NAMALWA (cell line): ENCODE data around the gene CNNM2.

Source experiments
- DNase-seq: peaks from one replicate; pipeline ENCODE4 v3.0.0-alpha.2; 2015; ENCODE audit warnings: low spot score

The CNNM2 gene

DNA sequence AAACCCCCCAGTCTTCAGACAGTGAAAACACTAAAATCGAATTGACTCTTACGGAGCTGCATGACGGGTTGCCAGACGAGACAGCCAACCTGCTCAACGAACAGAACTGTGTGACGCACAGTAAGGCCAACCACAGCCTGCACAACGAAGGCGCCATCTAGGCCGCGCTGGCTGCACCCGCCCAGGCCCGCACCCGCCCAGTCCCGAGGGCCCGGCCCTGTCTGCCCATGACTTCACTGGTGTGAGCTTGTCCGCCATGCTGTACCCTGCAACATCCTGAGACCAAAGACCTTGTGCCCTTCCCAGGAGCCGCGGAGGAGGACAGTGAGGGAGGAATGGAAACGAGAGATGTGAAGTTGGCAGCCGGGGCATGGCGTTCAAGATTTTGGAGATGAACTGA, 158.9 kb downstream of the CNNM2 start:
- DNase-seq, result no peak

DNA sequence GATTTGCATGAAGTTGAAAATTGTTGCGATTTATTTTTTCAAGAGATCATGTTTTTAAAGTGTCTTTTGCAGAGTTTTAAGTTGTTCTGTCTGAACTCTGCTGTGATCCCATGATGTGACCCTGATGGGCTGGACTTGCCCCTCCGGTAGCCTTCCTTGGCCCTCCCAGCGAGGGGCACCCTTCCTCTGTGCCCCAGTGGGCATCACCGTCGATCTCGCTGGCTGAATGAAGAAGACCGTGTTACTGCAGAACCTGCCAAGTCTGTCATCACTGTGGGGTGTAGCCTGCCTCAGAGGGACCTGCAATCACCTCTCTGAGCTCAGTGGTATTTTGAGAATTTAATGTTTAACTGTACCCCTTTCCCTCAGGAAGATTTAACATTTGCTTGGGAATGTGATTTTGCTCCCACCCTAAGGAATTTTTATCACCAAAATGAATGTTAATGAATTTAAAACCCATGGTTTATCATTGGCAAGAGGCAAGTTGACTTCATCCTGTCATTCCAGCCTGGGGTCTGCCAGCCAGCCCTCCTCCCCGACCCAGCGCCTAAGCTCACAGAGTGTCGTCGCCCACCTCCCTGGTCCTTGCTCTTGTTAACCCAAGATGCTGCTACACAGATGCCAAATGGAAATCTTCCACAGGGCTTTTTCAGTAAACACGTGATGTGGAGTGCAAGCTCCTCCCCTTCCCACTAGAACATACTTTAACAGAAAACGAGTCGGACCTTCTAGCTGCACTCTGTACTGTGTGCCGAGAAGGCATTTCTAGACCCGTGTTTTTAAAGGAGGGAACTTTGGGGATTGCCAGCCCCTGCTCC, 159.6 kb downstream of the CNNM2 start:
- no peak for DNase-seq

DNA sequence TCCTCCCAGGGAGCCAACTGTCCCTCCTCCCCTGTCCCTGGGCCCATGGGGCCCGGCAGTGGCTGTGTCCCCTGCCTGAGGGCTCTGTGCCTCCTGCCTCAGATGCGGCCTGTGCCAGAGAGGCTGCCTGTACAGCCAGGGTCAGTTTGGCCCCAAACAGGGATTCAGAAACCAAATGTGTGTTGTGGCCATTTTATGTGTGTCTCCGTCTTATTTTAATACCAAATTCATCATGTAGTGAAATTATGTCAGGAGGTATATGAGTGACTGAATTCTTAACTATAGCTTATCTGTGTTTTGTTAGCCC, 160.2 kb downstream of the CNNM2 start:
- DNase-seq, result no peak

DNA sequence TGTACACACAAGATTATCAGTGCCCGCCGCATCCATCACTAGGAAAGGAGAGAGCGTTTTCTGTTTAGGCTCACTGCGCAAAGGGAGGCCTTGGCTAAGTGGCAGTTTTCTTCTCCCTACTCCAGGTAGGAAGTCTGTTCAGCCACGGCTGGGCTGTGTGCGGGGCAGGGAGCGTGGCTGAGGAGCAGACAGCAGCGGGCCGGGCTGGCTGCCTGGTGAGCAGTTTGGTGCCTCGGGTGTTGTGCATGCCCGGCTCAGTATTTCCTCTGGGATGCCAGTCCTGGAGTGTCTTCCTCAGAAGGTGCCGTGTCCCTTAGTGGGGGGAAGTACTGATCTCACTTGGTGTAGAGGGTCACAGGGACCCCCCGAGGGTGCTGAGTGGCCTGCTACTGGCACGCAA, 160.6 kb downstream of the CNNM2 start:
- DNase-seq, result no peak

DNA sequence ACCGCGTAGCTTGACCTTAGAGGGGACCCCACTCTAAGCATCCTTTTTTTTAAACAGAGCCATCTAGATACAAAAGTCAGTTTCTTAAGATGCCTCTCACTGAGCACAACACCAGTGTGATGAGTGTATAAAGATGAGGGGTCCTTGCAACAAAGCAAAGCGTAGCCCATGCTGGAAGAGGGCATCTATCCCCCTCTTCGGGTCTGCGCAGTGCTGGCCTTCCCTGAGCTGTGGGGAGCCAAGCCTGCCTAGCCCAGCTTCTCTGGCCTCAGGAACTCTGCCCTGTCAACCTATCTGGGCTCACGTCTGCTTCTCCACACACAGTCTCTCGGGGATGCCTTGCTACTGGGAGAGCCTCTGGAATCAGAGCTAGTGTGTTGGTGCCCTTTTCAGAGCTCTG, 161.0 kb downstream of the CNNM2 start:
- no peak for DNase-seq

DNA sequence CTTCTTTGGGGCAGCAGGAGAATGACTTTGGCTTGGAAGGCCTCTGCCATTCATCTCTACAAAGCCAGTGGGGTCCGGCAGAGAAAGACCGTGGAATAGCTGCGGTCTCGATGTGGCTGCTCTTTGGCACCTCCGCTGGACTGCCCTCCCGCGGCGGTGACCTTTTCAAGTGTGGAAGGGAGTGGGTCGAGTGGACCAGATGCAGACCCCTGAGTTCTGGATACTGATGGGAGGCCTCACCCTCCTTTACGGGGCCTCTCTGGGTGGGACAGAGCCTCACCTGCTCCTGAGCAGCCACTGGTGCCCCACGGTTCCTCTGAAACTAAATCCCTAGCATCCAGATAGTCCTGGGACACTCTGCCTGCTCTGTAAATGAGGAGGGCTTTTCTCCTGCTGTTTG, 161.9 kb downstream of the CNNM2 start:
- DNase-seq, result no peak

DNA sequence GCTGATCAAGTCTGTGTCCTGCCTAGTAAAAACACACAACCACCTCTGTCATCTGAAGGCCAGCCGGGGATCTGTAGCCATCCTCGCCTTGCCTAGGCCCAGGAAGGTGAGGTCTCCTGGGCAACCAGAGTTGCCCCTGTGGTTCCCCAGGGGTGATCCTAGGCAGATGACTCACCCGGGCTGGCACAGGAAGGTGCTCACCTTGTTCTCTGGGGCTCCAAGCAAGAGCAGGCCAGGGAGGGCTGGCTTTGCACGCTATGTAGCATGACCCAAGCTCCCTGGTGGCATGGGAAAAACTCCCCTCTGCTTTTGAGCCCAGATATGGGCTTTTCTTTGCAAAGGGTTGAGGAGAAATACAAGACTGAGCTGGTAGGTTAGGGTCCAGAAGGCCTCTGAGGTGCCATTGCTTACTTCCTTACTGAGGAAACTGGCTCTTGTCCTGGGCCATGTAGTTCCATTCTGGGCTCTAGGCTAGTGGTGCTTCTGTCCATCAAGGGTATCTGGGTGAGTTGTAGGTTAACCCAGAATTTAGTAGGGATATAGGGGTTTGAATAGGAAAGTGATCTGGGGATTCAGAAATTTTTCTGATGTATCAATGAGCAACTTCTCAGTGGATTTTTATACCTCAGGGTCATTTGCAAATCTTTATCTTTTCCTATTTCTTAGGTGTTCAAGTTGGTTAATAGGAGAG, 162.9 kb downstream of the CNNM2 start:
- DNase-seq, result no peak

DNA sequence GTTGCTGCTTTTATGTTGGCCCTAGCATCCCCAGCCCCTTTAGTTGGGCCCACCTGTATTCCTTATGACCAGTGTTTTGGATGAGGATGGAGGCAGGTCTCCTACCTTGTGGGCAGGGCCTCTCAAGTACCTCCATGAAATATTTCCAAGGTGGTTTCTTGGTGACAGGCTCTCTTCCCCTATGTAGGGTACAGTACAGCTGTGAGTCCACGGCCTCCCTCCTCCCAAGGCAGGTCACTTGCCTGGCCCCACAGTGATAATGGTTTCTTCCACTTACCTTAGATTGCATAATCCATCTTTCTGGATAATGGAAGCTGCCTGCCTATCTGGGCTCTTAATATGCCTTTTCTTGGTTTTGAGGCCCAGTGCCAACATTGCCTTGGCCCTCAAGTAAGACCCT, 164.6 kb downstream of the CNNM2 start:
- no peak for DNase-seq

DNA sequence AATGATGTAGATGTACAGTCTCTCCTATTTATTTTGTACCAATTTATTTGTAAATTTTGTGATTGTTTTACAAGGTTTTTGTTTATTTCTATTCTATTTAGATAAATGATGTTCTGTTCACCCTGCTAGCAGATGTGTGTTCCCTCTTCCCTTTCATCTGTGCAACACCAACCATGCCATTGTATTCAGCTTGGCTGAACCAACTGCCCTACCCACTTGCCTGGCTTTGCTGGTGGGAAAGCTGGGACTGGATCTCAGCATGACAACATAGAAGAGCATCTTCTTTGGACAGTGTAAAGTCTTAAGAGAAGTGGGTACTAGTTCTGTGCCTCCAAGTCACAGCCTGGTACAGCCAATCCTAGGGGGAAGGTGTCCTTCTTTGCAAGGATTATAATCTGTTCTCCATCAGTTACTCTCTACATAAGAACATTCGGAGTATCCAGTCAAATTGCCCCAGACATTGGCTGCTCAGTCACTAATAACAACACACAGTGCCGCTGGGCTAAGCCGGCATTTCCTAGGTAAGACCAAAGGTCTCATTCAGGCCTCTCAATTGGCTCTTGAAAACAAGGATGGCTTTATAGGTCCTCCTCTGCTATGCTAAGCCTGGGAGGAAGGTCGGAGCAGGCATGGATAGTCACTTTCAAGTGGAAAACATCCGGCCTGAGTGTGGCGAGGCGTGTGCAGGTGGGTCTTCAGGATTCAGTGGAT, 165.3 kb downstream of the CNNM2 start:
- no peak for DNase-seq

DNA sequence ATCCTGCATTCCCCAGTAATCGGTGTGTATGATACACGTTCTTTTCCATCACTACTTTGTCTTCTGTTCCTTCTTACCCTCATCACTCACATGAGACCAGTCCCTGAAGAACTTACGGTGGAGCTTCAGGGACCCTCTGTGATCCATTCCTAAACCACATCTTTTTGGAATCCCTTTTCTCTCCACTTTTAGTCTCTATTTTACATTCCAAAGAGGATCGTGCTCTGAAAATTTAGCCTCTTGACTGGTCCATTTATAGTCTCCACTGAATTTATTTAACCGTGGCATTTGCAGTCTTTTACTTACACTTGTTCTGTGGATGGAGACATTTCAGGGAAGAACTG, 165.9 kb downstream of the CNNM2 start:
- DNase-seq, result no peak

DNA sequence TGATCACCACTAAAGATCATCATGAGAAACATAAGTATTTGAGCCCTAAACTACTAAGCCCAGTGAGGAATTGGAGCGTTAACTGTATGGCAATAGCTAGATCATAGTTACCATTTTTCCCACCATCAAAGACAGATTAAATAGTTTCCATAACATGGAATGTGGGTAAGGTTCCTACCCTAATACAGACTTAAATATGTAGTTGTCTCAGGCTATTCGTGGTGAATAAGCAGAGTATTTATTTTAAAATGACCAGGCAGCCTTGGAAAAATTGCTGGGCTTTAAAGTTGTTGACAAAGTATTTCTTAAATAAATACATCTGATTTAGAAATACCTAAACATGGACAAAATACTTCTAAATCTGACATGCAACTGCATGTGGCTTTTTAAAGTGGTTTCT, 168.2 kb downstream of the CNNM2 start:
- no peak for DNase-seq

DNA sequence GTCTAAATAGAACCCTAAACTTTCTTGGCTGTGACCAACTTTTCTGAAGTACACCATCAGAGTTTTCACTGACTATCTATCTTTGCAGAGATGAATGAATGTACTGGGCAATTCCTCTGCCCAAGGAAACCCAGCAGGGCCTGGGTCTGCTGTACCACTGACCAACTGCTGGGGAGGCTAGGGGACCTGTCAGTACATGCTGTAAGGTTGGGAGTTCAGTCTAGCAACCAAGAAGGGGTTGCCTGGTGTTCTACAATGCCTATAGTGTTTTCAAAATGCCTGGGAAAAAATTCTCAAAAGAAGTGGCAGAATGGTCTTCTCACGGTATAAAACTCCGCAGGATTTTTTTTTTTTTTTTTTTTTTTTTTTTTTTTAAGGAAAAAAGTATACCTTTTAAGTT, 168.7 kb downstream of the CNNM2 start:
- DNase-seq, result no peak

DNA sequence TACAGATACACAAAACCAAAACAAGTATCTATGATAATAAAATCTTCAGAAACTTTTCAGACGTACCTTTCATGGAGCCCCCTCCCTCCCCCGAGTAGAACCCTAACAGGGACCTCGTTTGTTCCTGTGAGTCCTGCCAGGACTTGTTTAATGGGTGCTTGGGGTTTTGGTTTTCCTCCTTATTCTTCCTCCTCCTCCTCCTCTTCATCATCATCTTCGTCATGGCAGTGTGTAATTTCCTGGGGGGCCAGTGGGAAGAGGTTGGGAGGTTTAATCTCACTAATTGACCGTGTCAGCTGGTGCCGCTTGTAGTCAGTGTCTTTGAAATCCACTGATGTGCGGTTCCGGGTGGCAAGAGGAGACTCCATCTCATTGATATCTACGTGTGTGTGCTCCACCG, 171.4 kb downstream of the CNNM2 start:
- no peak for DNase-seq

DNA sequence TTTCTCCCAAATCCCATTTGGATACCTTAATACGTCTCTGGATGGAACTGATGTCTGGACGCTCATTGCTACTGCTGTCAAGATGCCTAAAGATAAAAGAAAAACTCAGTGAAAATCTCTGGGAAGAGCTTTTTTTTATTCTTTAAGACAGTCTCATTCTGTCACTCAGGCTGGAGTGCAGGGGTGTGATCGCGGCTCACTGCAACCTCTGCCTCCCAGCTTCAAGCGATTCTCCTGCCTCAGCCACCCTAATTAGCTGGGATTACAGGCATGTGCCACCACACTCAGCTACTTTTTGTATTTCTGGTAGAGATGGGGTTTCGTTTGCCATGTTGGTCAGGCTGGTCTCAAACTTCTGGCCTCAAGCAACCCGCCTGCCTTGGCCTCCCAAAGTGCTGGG, 172.8 kb downstream of the CNNM2 start:
- DNase-seq, result no peak

DNA sequence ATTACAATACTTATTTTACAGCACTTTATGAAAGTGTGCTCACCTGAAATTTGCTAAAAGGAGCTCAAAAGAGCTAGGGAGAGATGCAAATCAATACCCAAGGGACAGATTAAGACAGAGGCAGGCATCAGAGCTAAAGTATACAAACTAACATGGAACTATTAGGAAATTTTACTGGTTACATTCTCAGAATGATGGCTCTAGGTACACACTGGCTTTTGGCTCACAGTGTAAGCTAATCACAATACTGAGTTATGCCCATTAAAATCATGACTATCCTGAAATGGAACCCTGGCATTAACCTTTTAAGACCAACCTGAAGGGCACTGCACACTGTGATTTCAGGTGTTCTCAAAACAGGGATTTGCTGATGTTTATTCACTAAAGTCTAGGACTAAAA, 176.9 kb downstream of the CNNM2 start:
- no peak for DNase-seq

DNA sequence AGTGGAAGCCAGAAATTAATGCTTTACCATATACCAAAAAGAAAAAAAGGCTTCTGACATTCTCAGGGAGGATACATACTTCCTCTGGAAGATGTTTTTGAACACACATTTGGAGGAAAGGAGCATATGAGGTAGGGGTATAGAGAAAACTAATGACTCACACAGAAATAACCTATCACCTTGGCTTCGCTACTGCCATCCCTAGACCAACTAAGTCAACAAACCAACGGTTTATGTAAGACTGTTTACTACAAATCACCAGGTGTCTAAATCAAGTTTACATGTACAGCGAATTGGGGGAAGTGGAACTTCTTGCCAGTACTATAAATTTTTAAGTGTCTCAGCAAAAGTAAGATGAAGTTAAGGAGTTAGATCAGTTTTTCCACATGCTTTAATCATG, 178.0 kb downstream of the CNNM2 start:
- DNase-seq, result peak; percentile 23

DNA sequence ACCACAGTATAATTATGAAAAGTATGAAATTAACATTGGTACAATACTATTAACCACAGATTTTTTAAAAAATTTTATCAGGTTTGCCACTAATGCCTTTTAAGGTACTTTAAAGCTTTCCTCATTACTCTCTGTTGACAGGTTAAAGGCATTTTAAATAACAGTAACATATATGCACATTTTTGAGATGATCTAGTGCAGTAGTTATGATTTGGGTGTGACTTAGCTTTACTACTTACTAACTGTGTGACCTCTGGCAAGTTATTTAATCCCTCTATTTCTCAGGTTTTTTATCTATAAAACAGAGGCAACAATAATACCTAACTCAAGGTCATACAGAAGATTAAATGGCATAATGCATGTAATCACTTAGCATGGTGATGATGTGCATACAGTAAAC, 180.1 kb downstream of the CNNM2 start:
- no peak for DNase-seq

DNA sequence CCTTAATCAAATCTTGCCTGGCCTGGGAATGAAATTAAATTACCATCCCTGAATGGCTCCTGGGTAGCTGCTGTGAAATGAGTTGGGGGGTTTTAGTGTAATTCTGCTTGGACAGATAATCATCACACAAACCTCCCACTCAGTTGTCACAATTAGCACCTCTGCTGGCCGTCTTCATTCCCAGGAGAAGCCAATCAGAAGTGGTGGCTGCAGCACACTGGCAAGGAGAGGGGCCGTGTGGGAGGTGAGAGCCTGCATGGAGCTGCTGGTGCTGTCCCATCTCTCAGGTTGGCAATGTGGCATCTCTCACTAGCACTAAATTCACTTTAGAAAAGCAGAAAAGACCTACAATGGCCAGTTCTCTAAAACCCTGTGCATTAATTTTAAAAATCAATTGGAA, 182.5 kb downstream of the CNNM2 start:
- no peak for DNase-seq

DNA sequence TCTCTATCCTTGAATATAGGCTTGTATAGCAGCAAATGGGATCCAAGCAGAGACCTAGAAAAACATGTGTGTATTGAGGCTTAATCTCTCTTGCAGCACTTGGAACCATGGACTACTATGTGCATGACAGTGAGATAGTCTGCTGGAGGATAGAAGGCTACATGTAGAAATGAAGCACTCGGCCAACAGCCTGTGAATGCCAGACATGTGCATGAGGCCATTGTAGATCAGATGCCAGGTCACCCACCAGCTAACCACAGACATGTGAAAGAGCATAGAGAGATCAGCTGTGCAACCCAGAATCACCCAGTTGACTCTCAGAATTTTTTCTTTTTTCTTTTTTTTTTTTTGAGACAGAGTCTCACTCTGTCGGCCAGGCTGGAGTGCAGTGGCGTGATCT, 184.1 kb downstream of the CNNM2 start:
- DNase-seq, result no peak

DNA sequence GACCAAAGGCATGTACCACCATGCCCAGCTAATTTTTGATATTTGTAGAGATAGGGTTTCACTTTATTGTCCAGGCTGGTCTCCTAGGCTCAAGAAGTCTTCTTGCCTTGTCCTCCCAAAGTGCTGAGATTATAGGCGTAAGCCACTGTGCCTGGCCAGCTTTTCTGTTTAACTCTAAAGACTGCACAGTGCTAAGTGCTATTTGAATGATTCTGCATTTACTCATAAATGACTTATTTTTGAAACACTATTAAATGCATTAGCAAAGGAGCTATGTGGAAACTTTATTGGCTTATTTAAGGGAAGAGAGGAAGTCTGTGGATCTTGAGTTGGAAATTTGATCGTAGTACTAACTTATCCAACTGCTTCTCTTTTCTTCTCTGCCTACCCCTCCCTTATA, 185.9 kb downstream of the CNNM2 start:
- DNase-seq, result no peak

DNA sequence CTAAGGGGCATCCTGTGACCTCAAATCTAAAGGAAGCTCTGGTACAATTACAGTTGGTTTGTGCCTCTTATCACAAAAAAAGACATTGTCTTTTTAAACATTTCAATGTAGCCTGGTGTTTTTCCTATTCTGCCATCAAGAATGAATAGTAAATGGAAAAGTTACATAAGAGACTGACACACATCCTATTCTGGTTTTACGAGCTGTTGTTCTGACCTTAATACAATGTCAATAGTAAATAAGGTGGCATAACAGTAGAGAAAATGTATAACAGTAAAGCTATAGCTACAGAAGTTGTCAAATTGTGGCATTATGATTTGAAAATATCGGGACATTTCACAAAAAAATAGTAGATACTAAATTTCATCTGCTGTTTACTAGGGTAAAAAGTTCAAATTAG, 186.6 kb downstream of the CNNM2 start:
- DNase-seq, result no peak

DNA sequence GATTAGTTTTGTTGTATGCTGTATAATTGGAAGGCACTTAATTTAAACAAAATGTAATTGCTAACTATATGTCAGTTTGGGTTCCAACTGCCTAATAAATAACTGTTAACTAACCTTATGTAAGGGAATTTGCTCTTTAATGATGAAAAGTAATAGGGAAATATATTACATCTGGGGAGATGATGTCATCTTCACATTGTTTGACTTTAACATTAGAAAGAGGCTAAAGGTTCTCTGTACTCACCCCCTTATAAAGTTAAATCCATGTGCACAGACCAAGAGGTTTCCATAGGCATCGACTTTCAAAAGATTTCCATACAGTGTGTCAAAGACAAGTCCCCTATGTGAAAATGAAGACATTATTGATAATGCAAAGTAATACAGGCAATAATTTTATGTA, 187.4 kb downstream of the CNNM2 start:
- DNase-seq, result no peak

DNA sequence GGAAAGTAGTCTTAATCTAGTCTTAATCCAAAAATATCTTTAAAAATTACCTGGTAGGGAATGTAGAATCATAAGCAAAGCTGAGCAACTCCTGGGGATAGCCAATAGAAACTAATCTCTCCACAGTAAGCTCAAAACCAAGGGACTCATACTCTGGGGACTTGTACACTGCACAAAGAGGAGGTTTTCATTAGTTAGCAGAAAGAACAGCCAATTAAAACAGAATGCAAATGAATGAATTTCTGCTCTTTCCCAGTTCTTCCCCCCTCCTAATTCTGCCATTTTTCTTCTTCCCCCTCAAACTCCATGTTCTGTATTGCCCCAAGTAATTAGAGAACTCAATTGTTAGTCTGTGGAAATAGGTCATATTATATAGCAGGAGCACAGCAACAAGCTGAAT, 188.4 kb downstream of the CNNM2 start:
- no peak for DNase-seq

DNA sequence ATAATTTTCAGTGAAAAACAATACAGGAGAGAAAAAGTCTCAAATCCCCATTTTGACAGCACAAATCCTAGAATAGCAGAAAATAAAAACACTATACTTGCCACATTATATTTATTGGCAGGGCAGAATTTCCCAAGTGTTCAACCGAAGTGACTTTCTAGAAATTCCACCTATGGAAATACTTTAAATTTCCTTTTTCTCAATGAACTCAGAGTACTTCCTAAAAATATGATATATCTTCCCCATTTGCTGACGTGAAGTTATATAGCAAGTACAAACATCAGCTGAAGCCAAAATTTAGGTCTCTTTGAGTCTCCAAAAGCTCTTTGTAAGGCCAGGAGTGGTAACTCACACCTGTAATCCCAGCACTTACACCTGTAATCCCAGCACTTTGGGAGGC, 191.7 kb downstream of the CNNM2 start:
- DNase-seq, result no peak
